Osteoblast (primary cell): ENCODE results near the gene TGFBRAP1. TPM values are rescaled to one million over a fixed set of nuclear protein-coding genes. Genes with fewer than 3 reads are reported as not detected.
A peak's percentile ranks its signal among the peaks of the same experiment; 100 is the strongest.

Experiments
- DNase-seq: peaks from one replicate; pipeline ENCODE4 v3.0.0; 2011; ENCODE audit warnings: low spot score, mixed read lengths; ENCODE audit not compliant: insufficient read length; ENCODE audit errors: missing footprints
- H2AFZ ChIP-seq: 2 replicates; pipeline ENCODE4 v1.6.0; 2011; ENCODE audit warnings: mild to moderate bottlenecking, low read length
- H3K27ac ChIP-seq: 2 replicates; pipeline ENCODE4 v1.5.1; 2011; ENCODE audit warnings: mild to moderate bottlenecking, low read depth, low read length, moderate library complexity
- H3K27me3 ChIP-seq: 2 replicates; pipeline ENCODE4 v1.6.0; 2012; ENCODE audit warnings: mild to moderate bottlenecking, control low read depth, inconsistent platforms, low read length, moderate library complexity; ENCODE audit not compliant: insufficient read depth
- H3K36me3 ChIP-seq: 2 replicates; pipeline ENCODE4 v1.5.1; 2011; ENCODE audit warnings: mild to moderate bottlenecking, low read length, control low read depth, moderate library complexity; ENCODE audit not compliant: insufficient read depth
- H3K4me1 ChIP-seq: 2 replicates; pipeline ENCODE4 v1.5.1; 2011; ENCODE audit warnings: mild to moderate bottlenecking, low read length, control low read depth, moderate library complexity; ENCODE audit not compliant: insufficient read depth
- H3K4me2 ChIP-seq: 2 replicates; pipeline ENCODE4 v1.6.0; 2011; ENCODE audit warnings: mild to moderate bottlenecking, low read length; ENCODE audit not compliant: insufficient read depth
- H3K4me3 ChIP-seq: fragments of 200-600 bp; sonication (generic); 3 replicates; pipeline ENCODE4 v1.5.1; 2012; ENCODE audit warnings: mild to moderate bottlenecking, low read length, inconsistent platforms; ENCODE audit not compliant: insufficient read depth
- H3K79me2 ChIP-seq: 2 replicates; pipeline ENCODE4 v1.6.0; 2012; ENCODE audit warnings: mild to moderate bottlenecking, low read length, control low read depth, inconsistent platforms; ENCODE audit not compliant: insufficient read depth
- H3K9me3 ChIP-seq: 2 replicates; pipeline ENCODE4 v1.5.1; 2011; ENCODE audit warnings: low read depth, low read length, control low read depth
- H4K20me1 ChIP-seq: 2 replicates; pipeline ENCODE4 v1.6.0; 2012; ENCODE audit warnings: mild to moderate bottlenecking, low read length, control low read depth; ENCODE audit not compliant: insufficient read depth
- CTCF ChIP-seq: IDR thresholded peaks from 2 replicates; pipeline ENCODE4 v1.5.1; 2011; ENCODE audit warnings: mild to moderate bottlenecking, low read depth, low read length, moderate library complexity; ENCODE audit errors: extremely low read depth
- total RNA-seq: library from RNA; depleted of rRNA; stranded (reverse); fragments of >200 nt; gene quantifications from 2 replicates; pipeline ENCODE4 v1.2.3, GENCODE V29; 2012

TGFBRAP1 gene
- total RNA-seq, 1 donor = 32.6 TPM

- Histone ChIP-seq H3K27ac (peak overlapping the region; percentile 16), H3K4me1 (peaks cover 55% of the 10 kb centered on the region), H3K79me2 (peaks cover 55% of the 10 kb centered on the region), H4K20me1 (peaks cover 63% of the 10 kb centered on the region), H3K36me3 (peaks cover 99% of the 10 kb centered on the region), H3K9me3 (no peaks in the 10 kb centered on the region), H2AFZ (no peak overlapping the region), H3K4me3 (no peak overlapping the region), H3K4me2 (no peak overlapping the region), H3K27me3 (no peaks in the 10 kb centered on the region)
- DNase-seq = peak; percentile 64
- TF ChIP-seq CTCF = no peak
Observed at GRCh38 chr2:105364436-105365139, 35.1 kb upstream of the TGFBRAP1 start.

- Histone ChIP-seq H3K9me3 (no peaks in the 10 kb centered on the region), H2AFZ (no peak overlapping the region), H3K27me3 (no peaks in the 10 kb centered on the region), H3K4me2 (no peak overlapping the region), H3K27ac (peak overlapping the region; percentile 26), H3K79me2 (peaks cover 40% of the 10 kb centered on the region), H3K4me1 (peaks cover 56% of the 10 kb centered on the region), H4K20me1 (peaks cover 56% of the 10 kb centered on the region), H3K36me3 (peaks cover 99% of the 10 kb centered on the region), H3K4me3 (no peak overlapping the region)
- TF ChIP-seq CTCF = no peak
- no peak for DNase-seq
Observed at GRCh38 chr2:105362862-105363591, 33.5 kb upstream of the TGFBRAP1 start.

- no peak overlapping the region for H3K4me3 ChIP-seq
- peak overlapping the region; percentile 27 for H3K27ac ChIP-seq
- TF ChIP-seq CTCF = no peak
- peaks cover 86% of the 10 kb centered on the region for H3K36me3 ChIP-seq
- H3K79me2 ChIP-seq = peaks cover 28% of the 10 kb centered on the region
- peaks cover 44% of the 10 kb centered on the region for H3K4me1 ChIP-seq
- H3K4me2 ChIP-seq = no peak overlapping the region
- H4K20me1 ChIP-seq = peaks cover 48% of the 10 kb centered on the region
- no peak for DNase-seq
- no peaks in the 10 kb centered on the region for H3K27me3 ChIP-seq
- H3K9me3 ChIP-seq = no peaks in the 10 kb centered on the region
- H2AFZ ChIP-seq = no peak overlapping the region
Observed at GRCh38 chr2:105361102-105361889, 31.8 kb upstream of the TGFBRAP1 start.
